Posterior vena cava (tissue), 2 donors: ENCODE data around the gene SNRPD1. TPM values are rescaled to one million over a fixed set of nuclear protein-coding genes. Genes with fewer than 3 reads are reported as not detected.

ENCODE experiments used
- microRNA-seq, 2 donors: library from miRNA; unstranded; fragments of <30 nt; microRNA quantifications; one replicate each; pipeline ENCODE4 v1.2.0, GENCODE V29; 2020 to 2021; ENCODE audit warnings: borderline microRNAs expressed in 2 of 2
- total RNA-seq, 2 donors: library from RNA; stranded (reverse); fragmentation: NEBNext Ultra II Directional; extraction: Animal tissue kit (Norgen Biotek cat#: 25700); gene quantifications; one replicate each; pipeline ENCODE4 v1.2.1, GENCODE V29; 2021
- donor health status: DM: yes; HTN: yes; CAD: no.
- donor health status: DM: yes; HTN: yes; CAD: no.

SNRPD1 gene
- total RNA-seq, 2 donors from 2014 or later = 32.8 to 36.5 TPM

Small RNA genes lying within 50 kb of the gene (microRNA-seq; reads per million reads assigned to microRNA genes)
- gene MIR320C1 = 0.78 to 1.6 reads per million in 2 donors

Other genes starting within 250 kb of the SNRPD1 start
- gene ESCO1, start 11.6 kb upstream of the SNRPD1 start, total RNA-seq = 10 to 100 TPM; 13.7 to 16.6 TPM
- 10 to 100 TPM in 1 of 2 donors, 1 to 10 TPM in 1; 8.4 to 10.3 TPM for gene ABHD3, start 92.5 kb downstream of the SNRPD1 start, total RNA-seq
- gene MIB1, start 128.5 kb downstream of the SNRPD1 start, total RNA-seq = 10 to 100 TPM; 39.0 to 47.8 TPM